ENCODE data around the gene STING1. TPM values are rescaled to one million over a fixed set of nuclear protein-coding genes. Genes with fewer than 3 reads are reported as not detected.

The STING1 gene
- total RNA-seq (2021), result 0.26 and 0.48 TPM in 2 replicates
- long read RNA-seq, result 0 reads

DNA sequence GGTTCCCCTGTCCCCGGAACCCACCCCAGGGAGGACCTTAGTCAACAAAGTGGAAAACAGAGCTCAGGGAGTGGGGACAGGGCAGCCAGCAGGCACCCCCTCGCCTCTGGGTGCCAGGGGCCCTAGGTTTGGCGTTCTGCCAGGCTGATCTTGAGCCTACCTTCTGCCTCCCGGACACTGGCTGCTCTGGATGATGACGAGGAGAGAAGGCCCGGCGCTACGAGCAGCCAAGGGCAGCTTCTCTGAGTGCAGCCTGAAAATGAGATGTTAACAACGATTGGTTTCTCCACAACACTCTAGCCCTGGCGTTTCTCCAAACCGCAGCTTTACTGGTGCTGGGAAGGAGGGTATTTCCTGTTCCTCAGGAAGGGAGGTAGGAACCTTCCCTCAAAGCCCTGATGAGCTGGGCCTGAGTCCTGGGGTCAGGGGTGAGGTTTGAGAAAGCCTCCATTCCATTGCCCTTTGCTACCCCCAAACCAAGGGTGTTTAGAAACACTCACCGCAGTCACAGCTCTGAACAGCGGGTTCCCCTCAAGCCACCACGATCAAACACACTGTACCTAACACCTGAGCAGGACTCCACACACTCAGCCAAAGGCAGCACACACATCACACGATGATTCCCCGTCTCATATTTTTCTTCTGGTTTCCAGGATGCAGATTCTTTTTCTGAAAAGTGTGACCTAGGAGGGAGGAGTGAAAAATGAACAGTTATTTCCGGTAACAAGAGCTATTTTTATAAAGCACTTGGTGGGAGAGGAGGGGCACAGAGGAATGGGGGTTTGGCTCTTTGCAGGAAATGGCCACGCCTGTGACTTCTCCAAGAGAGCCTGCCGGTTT is at the start of gene STING1:
TSS of gene STING1 (minus strand) at position 709 of the 840 bp plus-strand sequence. CDS start 1,054 bp downstream, outside the sequence.
- Histone ChIP-seq H3T11ph (ENCODE audit: low read length) (no peak within 1 kb of the TSS), H3K4ac (ENCODE audit: low read depth, low read length) (no peak within 1 kb of the TSS), H2BK12ac (ENCODE audit: insufficient read length, low read depth, low read length) (no peak within 1 kb of the TSS), H3K56ac (ENCODE audit: insufficient read length, low read depth, low read length) (no peak within 1 kb of the TSS), H3K23ac (ENCODE audit: insufficient read length, low read depth, low read length) (no peak within 1 kb of the TSS), H2AK5ac (ENCODE audit: insufficient read length, low read length) (no peak within 1 kb of the TSS), H4K20me1 (ENCODE audit: control insufficient read depth, insufficient read depth, insufficient read length) (no peaks in the 10 kb centered on the region), H3K4me2 (ENCODE audit: insufficient read depth, insufficient read length, low read length) (no peak within 1 kb of the TSS), H3K27me3 (ENCODE audit: insufficient read depth, low read length) (no peaks in the 10 kb centered on the region), H2BK120ac (ENCODE audit: low read depth, low read length, poor library complexity, severe bottlenecking) (no peak within 1 kb of the TSS), H2BK15ac (ENCODE audit: low read depth, low read length) (no peak within 1 kb of the TSS), H3K79me1 (ENCODE audit: insufficient read depth, low read depth, low read length, poor library complexity, severe bottlenecking) (no peaks in the 10 kb centered on the region), H3K14ac (ENCODE audit: insufficient read depth, low read length) (no peak within 1 kb of the TSS), H3K23me2 (ENCODE audit: insufficient read length, low read depth, low read length, poor library complexity, severe bottlenecking) (no peaks in the 10 kb centered on the region), H2BK5ac (ENCODE audit: insufficient read length, low read length) (no peak within 1 kb of the TSS), H3K4me1 (ENCODE audit: insufficient read depth, low read length) (no peaks in the 10 kb centered on the region; the same call in 1 of the 2 replicates), H2BK20ac (ENCODE audit: low read depth, low read length, poor library complexity, severe bottlenecking) (no peak within 1 kb of the TSS), H2AFZ (ENCODE audit: low read length) (no peak within 1 kb of the TSS), H3K9me3 (ENCODE audit: control insufficient read depth, low read depth, low read length) (no peaks in the 10 kb centered on the region), H4K8ac (replicated peaks; ENCODE audit: insufficient read length, low read depth, low read length) (no peak within 1 kb of the TSS), H4K91ac (ENCODE audit: insufficient read length, low read depth, low read length) (no peak within 1 kb of the TSS), H3K18ac (ENCODE audit: insufficient read length, low read depth, low read length) (no peak within 1 kb of the TSS), H3K79me2 (ENCODE audit: insufficient read depth, low read length) (no peaks in the 10 kb centered on the region), H4K5ac (ENCODE audit: insufficient read length, low read depth, low read length) (no peak within 1 kb of the TSS), H3K9ac (ENCODE audit: extremely low read depth, insufficient read length, low read length) (no peak within 1 kb of the TSS), H3K27ac (ENCODE audit: insufficient read length, low read depth, low read length) (no peak within 1 kb of the TSS)
- peaks cover 2% of the 10 kb centered on the region; the same call in 1 of the 2 replicates for H3K27me3 Mint-ChIP-seq (ENCODE audit: low read depth)
- H3K36me3 Mint-ChIP-seq (ENCODE audit: insufficient read depth in 1 of 3, low read depth in 3 of 3), result no peaks in the 10 kb centered on the region
- H3K4me1 Mint-ChIP-seq, result peaks cover 14 to 36% of the 10 kb centered on the region in 2 experiments
- peak within 1 kb of the TSS in 2 of 3 experiments; percentile 26 to 70; a peak in 5 of 7 replicates for H3K27ac Mint-ChIP-seq
- no peaks in the 10 kb centered on the region for H3K9me3 Mint-ChIP-seq
- TF ChIP-seq, protein P1, sequence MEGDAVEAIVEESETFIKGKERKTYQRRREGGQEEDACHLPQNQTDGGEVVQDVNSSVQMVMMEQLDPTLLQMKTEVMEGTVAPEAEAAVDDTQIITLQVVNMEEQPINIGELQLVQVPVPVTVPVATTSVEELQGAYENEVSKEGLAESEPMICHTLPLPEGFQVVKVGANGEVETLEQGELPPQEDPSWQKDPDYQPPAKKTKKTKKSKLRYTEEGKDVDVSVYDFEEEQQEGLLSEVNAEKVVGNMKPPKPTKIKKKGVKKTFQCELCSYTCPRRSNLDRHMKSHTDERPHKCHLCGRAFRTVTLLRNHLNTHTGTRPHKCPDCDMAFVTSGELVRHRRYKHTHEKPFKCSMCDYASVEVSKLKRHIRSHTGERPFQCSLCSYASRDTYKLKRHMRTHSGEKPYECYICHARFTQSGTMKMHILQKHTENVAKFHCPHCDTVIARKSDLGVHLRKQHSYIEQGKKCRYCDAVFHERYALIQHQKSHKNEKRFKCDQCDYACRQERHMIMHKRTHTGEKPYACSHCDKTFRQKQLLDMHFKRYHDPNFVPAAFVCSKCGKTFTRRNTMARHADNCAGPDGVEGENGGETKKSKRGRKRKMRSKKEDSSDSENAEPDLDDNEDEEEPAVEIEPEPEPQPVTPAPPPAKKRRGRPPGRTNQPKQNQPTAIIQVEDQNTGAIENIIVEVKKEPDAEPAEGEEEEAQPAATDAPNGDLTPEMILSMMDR (conservative IDR thresholded peaks at IDR 0.05), result no peak
- no CpG with 5 or more reads among the region's 19 CpGs for WGBS (ENCODE audit: extremely low coverage, insufficient read length, low lambda C conversion rate)
- H3K4me3 Mint-ChIP-seq, result no peak within 1 kb of the TSS
- no peak for DNase-seq

Measured in H9 (cell line).